GM19455 (cell line): ENCODE data around the gene DLG5.

ENCODE experiments used
- ATAC-seq: cut with Tn5 transposase; IDR thresholded peaks from one replicate; pipeline ENCODE4 v1.9.1; 2021; ENCODE audit not compliant: unreplicated experiment

The DLG5 gene

GRCh38 chr10:77800738-77801266 lies 125.8 kb downstream of the DLG5 start:
- ATAC-seq, result no peak

- no peak for ATAC-seq
These were observed 126.2 kb downstream of the DLG5 start for GRCh38 chr10:77800320-77800719.

- ATAC-seq, result no peak
These were observed 127.2 kb downstream of the DLG5 start for GRCh38 chr10:77799352-77799751.

GRCh38 chr10:77798940-77799339 lies 127.6 kb downstream of the DLG5 start:
- no peak for ATAC-seq

- no peak for ATAC-seq
These were observed 130.1 kb downstream of the DLG5 start for GRCh38 chr10:77796311-77796915.

DNA sequence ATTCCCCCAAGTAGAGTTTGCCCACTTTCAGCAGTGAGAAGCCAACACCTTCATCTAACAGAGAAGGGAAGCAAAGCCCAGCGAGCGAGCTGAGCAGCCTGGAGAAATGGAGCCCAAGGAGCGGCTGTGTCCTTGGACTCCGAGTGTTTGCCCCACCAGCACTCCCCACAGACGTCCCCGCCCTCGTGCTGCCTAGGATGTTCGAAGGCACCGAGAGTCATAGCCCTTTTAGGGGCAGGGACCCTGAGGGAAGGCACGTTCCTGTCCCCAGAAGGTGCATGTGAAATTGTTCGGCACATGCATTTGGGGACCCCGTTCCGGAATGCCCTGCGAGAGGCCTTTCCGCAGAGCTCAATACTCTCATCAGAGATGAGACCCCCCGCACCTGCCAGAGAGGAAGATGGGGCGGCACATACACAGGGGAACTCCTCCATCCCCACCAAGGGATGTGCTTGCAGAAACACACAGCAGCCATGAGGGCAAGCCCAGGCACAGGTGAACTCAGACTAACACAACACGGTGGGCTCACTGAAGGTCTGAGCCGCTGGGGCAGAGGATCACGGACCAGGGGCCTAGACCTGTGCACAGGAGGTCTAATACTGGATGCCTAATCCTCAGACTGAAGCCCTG lies 131.0 kb downstream of the DLG5 start:
- ATAC-seq, result no peak

DNA sequence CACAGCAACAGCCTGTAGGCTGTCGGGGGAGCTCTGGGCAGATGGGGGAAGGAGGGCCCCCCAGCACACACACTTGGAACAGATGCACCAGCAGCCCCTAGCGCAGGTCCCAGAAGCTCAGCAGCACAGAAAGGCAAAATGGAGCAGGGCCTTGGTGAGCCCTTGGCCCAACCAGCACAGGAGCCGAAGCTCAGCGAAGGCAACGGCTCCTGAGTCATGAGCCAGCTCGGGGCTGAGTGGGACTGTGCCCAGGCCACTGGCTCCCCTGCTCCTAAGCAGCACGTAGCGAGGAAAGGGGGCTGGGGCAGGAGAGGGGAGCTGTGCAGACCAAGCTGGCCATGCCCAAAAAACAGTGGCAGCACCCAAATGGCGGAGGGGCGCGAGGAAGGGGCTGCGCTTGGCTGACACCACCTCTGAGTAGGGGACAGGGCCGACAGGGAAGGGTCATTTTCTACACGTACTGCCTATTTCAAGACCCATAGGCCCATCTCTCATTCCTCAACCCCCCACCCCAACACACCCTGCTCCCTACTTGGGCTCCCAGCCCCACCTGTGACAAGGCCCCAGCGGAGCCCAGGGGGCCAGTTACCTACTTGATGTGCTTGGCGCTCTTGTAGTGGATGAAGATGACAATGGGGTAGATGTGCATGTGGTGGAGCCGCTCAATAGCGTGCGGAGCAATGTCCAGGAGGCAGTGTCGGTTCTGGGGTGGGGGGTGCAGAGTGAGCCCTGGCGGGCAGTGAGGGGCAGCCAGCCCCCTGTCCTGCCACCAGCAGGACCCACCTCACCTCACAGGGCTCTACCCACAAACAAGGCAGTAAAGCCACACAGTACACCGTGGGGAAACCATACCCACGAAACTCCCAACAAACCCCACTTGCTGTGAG lies 132.1 kb downstream of the DLG5 start:
- ATAC-seq, result no peak

DNA sequence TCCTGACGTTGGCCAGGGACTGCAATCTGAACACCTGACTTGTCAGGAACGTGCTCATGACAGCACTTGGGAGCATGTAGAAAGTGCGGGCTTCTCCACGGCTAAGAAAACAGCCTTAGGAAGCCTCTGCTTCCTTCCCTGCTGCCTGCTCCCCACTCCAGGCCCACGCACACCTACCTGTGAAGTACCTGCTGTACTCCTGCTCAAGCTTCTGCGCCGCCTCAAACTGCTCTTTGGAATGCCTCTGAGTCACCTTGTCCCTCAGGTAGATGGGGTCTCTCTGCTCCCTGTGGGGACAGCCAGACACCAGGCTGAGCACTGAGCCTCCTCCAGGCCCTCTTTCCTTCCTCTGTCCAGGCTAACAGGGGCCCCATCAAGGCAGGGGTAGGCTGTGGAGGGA lies 132.7 kb downstream of the DLG5 start:
- ATAC-seq, result no peak

GRCh38 chr10:77792155-77792554 lies 134.4 kb downstream of the DLG5 start:
- no peak for ATAC-seq

DNA sequence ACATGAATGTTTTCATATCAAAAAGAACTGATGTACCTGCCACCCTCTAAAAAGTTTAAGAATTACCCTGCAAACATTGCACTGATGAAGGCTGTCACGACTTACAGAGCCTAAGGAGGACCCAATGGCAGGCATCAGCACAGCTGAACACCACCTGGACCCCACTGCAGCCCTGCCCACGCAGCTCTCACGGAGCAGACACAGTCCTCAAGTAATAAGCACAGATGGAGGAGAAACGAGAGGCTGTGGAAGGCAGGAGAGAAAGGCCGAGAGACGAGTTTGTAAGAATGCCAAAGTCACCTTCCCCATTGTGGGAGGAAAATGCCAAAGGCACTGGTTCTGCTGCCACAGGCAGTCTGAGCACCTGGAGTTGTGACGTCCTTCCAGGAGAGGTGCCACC lies 135.0 kb downstream of the DLG5 start:
- no peak for ATAC-seq

- ATAC-seq, result no peak
These were observed 136.7 kb downstream of the DLG5 start for GRCh38 chr10:77789861-77790260.

GRCh38 chr10:77789016-77789415 lies 137.5 kb downstream of the DLG5 start:
- no peak for ATAC-seq

DNA sequence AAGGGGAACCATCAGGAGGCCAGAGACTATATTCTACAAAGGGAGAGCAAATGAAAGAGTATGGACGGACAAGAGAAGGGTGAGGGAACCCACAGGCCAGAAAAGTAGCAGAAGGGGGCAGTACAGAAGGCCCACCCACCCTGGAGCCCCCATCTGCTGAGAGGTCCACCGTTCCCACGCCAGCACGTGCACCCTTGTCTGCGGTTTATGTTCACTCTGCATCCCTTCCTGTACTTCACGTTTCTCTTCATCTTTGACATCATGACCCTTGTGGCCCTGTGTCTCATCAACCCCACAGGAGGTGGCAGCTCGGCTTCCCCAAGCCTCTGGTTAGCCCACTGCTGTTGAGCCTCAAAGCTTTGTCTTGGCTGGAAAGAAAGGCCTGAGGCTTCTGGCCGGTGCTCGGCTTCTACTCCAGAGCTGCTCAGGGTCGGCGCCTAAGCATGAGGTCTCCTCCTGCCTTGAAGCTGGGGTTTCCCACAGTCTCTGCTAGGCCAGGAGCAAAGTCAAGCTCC lies 138.0 kb downstream of the DLG5 start:
- no peak for ATAC-seq

GRCh38 chr10:77787440-77787839 lies 139.1 kb downstream of the DLG5 start:
- no peak for ATAC-seq

DNA sequence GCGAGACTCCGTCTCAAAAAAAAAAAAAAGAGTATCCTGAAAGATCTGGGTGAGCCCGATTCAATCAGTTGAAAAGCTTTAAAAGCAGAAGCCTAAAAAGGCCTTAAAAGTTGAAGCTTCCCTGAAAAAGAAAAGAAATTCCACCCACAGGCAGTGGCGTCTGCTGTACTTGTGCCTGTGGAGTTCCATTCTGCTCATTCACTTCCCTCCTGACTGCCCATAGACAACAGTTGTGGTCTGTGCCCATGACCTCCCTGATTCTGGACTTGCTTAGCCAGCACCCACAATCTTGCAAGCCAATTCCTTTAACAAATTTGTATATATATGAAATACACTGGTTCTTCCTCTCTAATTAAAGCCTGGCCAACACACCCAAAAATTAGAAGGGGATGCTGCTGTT lies 141.7 kb downstream of the DLG5 start:
- no peak for ATAC-seq

- ATAC-seq, result no peak
These were observed 144.1 kb downstream of the DLG5 start for GRCh38 chr10:77782328-77783061.

- no peak for ATAC-seq
These were observed 144.9 kb downstream of the DLG5 start for GRCh38 chr10:77781451-77782327.

- ATAC-seq, result no peak
These were observed 146.4 kb downstream of the DLG5 start for GRCh38 chr10:77780180-77780579.

DNA sequence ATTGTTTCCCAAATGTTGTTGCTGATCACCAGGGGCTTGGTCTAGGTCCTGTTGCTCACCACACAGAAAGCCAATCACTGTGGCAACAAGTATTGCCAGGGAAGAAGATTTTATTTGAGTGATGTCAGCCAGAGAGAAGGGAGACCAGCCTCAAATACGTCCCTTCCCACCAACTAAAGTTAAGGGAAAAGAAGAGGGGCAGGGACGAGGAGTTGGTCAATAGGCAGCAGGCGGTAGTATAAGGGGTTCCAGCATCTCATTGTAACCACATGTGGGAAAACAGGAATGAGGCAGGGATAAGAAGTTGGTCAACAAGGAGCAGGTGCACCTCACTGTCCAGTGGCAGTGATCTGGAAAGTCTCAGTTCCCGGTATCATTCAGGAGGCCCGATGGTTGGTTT lies 150.1 kb downstream of the DLG5 start:
- ATAC-seq, result no peak

GRCh38 chr10:77774940-77775391 lies 151.6 kb downstream of the DLG5 start:
- ATAC-seq, result no peak
